GM10266 (cell line): ENCODE measurements around the gene GAS5.
"Not testable (repeated sequence)": the region's sequence is repeated elsewhere in the genome, so short reads cannot be mapped to it uniquely, and the experiment has no call there.

Source experiments
- DNase-seq: peaks from one replicate; pipeline ENCODE4 v3.0.0; 2012; ENCODE audit errors: extremely low spot score
- CTCF ChIP-seq: IDR thresholded peaks from 2 replicates; pipeline ENCODE4 v1.5.1; 2012; ENCODE audit warnings: mild to moderate bottlenecking, low read depth; ENCODE audit not compliant: control insufficient read depth, insufficient read depth; ENCODE audit errors: missing control alignments

The GAS5 gene

DNA sequence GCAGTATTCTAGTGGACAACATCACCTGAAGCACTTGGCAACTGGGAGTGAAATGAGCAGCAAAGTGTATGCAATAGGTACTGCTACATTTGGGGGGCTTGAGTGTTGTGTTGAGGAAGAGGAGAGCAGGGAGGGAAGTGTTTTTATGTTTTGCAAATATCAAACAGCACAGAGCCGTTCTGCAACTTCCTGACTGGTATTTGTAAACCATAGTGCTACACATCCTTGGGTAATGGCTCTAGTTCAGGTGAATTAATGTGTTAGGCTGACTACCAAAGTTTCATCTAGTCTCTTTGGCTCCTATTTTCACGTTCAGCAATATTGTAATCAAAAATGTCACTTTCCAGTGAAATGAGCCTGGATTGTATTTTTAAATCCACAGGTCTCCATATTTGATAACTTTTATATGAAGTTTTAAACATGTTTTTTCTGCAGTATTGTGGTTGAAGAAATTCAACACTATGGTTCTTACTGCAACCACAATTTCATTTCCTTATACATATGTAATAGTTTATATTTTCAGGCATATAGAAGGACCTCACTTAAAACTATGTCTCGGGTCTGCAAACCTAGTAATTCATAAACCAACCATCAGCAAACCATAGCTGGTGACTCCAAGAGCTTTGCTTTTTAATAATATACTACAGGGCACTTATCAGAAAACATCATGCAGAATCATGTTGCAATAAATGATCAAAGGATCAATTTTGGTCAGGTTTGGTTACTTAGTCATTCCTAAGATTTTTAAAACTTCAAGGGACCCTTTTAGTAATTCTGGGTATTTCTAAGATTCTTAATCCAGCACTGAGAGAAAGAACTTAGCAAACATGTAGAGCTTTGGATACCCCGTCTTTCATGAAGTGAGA is 19.2 kb upstream of the GAS5 start:
- TF ChIP-seq CTCF = no peak
- no peak for DNase-seq

DNA sequence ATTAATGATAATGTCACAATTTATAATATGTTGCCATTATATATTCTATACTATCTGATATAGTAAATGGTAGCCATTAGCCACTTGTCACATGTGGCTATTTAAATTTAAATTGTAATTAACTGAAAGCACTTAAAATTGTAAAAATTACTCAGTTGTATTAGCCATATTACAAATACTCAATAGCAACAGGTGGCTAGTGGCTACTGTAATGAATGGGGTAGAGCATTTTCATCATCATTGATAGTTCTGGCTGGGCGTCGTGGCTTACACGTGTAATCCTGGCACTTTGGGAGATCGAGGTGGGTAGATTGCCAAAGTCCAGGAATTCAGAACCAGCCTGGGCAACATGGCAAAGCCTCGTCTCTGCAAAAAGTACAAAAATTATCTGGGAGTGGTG is 16.9 kb upstream of the GAS5 start:
- TF ChIP-seq CTCF = no peak
- DNase-seq = no peak

- not testable (repeated sequence) for DNase-seq
Observed at GRCh38 chr1:173881117-173881516, 13.3 kb upstream of the GAS5 start.

- no peak for TF ChIP-seq CTCF
- DNase-seq = no peak
Observed at GRCh38 chr1:173878251-173878650, 10.5 kb upstream of the GAS5 start.

- TF ChIP-seq CTCF = no peak
- DNase-seq = no peak
Observed at GRCh38 chr1:173876732-173877131, 8.9 kb upstream of the GAS5 start.

DNA sequence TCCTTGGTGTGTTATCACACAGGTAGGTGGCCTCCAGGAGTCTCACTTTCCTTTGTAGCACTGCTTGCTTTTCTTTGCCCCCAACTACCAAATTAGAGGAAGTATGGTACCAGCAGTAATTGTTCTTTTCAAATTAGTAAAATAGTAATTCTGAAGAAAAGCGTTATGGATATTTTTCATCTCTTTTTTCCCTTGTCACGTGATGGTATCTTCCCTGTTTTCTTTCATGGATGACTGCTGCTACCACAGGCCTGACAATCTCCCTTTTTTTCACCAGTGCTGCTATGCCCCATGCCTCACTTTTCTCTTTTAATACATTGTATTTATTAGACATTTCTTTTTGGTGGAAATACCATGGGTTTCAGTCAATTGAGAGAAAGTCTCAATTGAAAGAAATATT is 3.7 kb upstream of the GAS5 start:
- no peak for TF ChIP-seq CTCF
- peak; percentile 7 for DNase-seq

GRCh38 chr1:173871091-173871490 is 3.3 kb upstream of the GAS5 start:
- DNase-seq = no peak
- no peak for TF ChIP-seq CTCF
